GM19455 (cell line): ENCODE measurements around the gene HOXC9.

Experiments
- ATAC-seq: cut with Tn5 transposase; IDR thresholded peaks from one replicate; pipeline ENCODE4 v1.9.1; 2021; ENCODE audit not compliant: unreplicated experiment

Gene HOXC9

DNA sequence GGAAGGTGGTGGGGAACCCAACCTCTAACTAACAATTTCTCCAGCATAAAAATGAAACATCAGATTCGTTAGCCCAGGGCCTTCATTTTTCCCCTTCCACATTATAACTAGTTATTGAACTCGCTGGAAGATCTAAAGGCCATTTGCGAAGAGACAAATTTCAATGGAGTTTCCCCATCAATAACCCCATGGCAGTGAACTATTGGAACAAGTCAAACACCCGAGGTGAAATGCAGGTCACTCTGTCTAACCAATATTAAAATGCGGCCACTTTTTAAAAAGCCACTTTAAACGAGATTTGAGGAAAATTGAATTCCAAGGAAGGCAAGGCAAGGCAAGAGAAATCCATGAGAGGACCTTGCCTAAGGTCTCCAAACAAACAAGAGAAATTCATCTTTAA, 49.1 kb downstream of the HOXC9 start:
- no peak for ATAC-seq

DNA sequence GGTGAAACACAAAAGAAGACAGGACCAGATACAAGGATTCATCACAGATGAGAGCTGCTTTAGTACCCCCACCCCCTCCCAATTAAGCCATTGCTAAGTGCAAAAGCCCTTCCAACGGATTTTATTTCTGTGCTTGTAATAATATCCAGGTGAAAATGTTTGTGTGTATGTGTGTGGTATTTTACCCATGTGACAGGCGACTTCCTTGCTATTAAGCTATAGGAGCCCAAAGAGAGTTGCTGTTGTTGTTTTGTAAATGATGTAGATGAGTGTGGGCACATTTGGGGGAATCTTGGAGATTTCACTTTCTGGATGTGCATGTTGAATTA, 50.5 kb downstream of the HOXC9 start:
- no peak for ATAC-seq

DNA sequence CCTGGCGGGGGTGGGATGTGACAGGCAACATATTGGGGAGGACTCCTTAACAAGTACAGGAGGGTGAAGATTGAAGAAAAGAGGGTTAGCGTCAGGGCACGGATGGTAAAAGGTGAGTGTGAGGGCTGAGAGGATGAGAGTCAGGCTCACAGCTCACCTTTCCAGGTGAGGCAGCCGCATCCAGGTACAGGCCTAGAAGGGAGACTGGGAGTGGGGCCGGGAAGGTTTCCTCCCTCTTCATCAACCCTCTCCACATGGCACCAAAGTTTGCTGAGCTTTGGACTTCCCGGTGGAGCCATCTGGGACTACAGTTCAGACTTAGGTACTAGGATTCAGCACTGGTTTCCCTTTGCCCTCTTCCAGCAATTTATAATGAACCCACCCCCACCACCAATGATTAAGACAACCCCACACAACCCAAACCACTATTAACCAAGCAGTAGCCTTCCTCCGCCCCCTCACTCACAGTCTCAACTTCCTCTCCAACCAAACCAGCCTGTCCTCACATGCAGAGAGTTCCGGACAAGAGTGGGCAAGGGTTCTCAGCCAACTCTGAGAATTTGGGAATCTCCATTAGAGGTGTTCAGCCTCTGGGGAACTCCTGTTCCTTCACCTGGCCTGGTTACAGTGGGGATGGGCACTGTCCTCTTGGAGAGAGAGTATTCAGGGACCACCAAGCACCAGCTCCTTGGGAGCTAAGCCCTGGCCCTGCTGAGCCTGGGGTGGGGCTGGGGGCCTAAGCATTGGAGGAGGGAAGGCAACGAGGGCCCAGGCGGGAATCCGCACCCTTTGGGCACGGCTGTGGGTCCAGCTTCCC, 51.3 kb downstream of the HOXC9 start:
- no peak for ATAC-seq

DNA sequence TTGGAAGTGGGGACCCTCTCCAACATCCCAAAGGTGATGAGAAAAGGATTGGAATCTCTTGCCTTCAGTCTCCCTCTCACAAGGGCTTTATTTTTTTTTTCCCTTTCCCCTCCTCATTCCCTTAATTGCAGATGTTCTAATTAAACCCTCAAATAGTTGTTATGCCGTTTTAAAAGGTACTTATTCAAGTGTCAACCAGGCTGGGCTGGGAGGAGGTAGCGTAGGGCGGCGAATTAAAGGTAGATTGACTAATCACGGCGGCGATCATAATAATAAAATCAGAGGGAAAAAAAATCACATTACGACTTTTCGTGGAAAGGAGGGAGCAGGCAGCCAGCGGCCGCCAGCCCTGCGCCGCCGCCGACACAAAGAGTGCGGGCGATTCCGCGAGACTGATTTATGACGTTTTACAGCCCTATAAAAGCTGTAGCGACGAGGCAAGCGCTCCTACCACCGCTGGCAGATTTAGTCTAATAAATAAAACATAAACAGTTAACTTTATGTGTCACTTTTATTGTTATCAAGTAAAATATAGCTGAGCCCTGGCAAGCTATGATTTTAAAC, 52.0 kb downstream of the HOXC9 start:
- no peak for ATAC-seq

DNA sequence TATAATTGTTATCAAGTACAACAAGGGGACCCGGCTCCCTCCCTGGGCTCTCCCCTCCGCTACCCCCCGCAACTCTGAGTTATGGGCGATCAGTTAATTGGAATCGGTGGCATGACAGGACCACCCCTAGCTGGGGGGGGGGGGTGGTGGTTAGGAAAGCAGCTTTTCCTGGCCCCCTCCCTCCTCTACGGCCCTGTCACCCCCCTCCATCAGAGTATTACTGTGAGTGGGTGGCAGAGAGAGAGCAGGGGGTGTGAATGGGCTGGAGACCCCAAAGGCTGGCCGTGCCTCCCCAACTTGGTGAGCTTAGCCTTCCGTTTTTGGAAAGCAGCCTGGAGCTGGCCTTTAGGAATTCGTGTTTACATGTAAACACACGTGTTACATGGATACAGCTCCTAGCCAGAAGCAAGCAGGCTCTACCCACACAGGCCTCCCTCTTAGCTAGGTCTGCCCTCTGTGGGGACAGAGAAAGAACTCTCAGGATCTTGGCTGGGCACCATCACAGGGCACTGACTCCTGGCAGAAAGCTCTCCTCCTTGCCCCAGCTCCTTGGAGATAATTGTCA, 52.6 kb downstream of the HOXC9 start:
- no peak for ATAC-seq
